Hematopoietic multipotent progenitor cell (in vitro differentiated cells): ENCODE measurements around the gene EXT2. TPM values are rescaled to one million over a fixed set of nuclear protein-coding genes. Genes with fewer than 3 reads are reported as not detected.

ENCODE experiments used
- DNase-seq, 3 donors: peaks; one replicate each; pipeline ENCODE4 v3.0.0-alpha.2; 2011 to 2015; ENCODE audit warnings: low read depth in 2 of 3, low spot score in 2 of 3
- total RNA-seq: library from RNA; depleted of rRNA; stranded (reverse); fragments of >200 nt; gene quantifications from one replicate; pipeline ENCODE4 v1.2.3, GENCODE V29; 2012

EXT2 gene
- total RNA-seq, 1 donor, result 65.2 TPM

DNA sequence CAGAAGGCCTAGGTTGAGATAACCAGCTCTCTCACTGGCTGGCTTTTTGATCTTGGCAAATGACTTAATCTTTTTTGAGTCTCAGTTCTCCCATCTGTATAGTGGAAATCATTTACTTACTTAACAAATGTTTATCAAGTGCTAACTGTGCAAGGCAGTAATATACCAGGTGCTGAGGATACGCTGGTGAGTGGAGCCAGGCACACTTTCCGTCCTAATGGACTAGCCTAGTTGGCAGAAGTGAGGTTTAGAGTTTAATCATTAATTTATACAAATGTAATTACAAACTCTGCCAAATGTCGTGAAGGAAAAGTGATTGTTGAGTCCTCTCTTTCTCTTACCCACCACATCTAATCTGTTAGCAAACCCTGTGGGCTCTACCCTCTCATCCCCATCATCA, 33.3 kb downstream of the EXT2 start:
- DNase-seq, result no peak

GRCh38 chr11:44130751-44131150, 35.3 kb downstream of the EXT2 start:
- no peak for DNase-seq

GRCh38 chr11:44133335-44133946, 38.0 kb downstream of the EXT2 start:
- peak in 1 of 3 donors; percentile 14 for DNase-seq

GRCh38 chr11:44134625-44135024, 39.1 kb downstream of the EXT2 start:
- no peak for DNase-seq

DNA sequence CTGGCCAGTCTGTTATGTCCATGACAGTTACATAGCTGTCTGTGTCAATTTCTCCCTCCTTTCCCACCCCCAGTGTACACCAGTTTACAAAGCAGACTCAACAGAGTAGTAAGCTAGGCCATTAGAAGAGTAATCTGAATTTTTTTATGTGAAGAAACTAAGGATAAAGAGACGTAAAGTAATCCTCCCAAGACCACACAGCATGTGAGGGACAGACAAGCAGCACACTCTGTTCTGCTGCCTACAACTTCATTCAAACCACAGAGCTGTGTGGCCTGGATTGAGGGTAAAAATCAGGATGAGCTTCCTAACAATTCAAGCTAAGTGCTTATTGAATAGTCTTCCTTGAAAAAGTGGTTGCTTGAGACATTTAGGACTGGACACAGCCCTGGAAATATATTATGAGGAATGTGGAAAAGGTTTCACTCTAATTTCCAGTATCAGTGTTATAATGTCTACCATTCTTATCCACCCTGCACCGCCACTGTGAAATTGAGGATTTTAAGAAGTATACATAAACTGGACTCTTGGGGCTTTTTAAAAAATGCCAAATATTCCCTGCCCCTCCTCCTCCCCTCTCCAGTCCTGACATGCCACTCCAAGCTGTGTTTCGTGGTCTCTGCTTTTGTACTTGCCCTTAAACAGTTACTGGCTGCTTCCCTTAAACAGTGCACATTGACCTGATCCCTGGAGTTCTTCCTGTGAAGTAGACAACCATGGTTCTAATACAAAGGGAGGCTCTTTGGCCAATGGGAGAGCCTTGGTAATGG, 40.9 kb downstream of the EXT2 start:
- DNase-seq, result no peak

GRCh38 chr11:44137057-44137456, 41.6 kb downstream of the EXT2 start:
- no peak for DNase-seq

DNA sequence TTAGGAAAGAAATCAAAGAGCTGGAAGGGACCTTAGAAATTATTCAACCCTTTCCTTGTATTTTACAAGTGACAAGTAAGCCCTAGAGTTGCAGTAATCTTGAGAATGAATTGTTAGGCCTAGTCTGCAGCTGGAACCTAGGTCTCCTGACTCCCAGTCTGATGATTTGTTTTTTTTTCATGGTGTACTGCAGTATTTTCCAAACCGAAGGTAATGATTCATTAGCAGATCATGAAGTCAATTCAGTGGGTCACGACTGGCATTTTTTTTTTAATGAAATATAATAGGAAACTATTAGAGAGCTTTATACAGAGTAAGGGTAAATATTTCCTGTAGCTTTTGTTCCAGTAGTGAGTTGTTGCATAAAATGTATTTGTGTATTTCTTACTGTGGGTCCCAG, 42.8 kb downstream of the EXT2 start:
- DNase-seq, result no peak

GRCh38 chr11:44138980-44139379, 43.5 kb downstream of the EXT2 start:
- no peak for DNase-seq

DNA sequence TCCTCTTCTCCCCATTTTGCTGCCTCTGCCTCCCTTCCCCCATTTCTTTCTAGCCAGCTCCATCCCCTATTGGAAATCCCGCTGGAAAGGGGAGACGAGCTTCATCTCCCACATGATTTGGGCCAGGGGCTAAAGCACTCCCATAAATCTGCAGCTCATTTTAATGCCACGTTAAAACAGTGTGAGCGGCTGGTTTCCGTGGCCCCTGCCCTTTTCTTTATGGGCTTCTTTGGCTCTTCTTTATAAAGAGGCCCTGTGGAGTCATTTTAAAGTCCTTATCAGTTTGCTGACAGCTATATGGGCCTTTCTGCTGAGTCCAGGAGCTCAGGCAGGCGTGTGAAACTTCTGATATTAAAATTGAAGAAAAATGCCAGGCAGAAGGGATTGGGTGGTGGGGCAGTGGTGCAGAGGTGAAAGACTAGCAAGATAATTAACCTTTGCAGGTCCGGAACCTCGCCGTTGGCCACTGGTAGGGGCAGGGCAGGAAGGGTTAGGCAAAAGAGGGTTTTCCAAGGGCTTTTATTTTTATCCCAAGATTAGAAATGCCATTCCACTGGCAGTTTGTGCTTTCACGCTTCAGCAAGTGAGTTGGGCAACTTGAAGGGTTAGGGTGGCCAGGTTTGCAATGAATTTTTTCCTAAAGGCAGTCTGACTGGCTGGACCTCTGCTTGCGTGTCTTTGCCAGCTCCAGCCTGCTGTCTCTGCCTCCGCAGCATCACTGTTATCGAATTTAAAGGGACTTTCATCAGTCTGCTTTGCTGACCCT, 44.3 kb downstream of the EXT2 start:
- DNase-seq, result no peak

GRCh38 chr11:44140372-44140771, 44.9 kb downstream of the EXT2 start:
- no peak for DNase-seq

- DNase-seq, result no peak
Measured at GRCh38 chr11:44140805-44141204, 45.3 kb downstream of the EXT2 start.

- DNase-seq, result no peak
Measured at GRCh38 chr11:44143987-44144909, 48.8 kb downstream of the EXT2 start.

DNA sequence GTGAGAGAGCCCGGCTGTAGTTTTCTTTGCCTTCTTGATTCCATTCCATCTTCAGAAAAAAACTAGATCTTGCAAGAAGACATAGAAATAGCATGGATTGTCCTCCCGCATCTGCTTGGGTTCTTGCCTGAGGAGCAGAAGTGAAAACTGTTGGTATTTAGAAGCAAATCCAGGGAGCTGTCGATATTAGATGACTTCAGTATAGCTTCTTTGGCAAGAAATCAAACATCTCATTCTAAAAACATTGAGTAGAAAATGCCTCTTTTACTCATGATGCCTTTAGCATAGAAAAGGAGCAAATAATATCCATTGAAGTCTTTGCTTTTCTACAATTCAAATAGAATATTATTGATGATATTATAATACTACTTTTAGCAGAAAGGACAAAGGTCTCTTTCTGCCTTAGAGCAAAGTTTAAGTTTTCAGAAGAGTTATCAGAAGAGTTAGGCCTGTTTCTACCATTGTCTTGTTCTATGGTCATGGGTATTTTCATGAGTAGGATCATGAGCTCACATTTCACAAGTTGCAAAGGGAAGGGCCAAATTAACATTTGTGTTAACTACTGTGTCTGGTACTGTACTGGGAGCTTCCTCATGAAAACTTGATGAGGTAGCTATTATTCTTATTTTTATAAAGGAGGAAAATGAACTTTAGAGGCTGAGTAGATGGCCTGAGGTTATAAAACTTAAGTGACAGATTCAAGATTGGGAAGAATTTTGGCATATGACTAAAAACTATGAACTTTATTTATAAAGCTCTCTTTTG, 49.7 kb downstream of the EXT2 start:
- no peak for DNase-seq

DNA sequence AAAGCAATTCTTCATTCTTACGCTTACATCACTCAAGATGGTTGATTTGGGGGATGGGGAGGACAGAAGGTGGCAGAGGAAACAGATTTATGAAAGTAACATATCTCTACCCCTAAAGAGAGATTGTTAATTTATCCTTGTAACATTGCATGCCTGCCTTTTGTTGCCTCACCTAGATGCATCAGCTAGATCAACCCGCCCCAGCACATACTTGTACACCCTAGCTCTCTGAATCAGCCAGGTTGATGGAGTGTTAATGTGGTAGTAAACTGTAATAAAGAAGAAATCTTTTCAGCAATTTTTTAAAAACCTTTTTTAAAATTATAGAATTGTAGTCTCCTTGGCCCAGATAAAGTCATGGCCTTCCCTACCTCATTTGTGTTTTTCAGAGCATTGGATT, 51.5 kb downstream of the EXT2 start:
- no peak for DNase-seq

DNA sequence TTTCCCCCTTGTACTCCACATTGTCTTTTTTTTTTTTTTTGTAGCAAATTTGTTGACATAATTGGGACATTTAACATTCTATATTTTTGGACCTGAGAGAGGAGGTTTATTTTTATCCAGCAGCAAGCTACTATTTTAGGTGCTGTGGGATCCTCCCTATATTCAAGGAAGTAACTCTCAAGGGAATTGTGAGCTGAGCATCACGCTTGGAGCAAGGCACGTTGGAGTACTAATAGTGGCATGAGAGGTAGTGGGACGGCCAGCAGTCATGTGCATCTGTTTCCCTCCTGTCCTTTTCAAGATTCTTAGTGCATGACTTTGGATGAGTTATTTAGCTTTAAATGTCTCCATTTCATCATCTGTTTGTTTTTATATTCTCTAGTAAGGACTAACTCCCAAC, 52.3 kb downstream of the EXT2 start:
- no peak for DNase-seq

- DNase-seq, result no peak
Measured at GRCh38 chr11:44149651-44150050, 54.2 kb downstream of the EXT2 start.

- no peak for DNase-seq
Measured at GRCh38 chr11:44150401-44150800, 54.9 kb downstream of the EXT2 start.

- no peak for DNase-seq
Measured at GRCh38 chr11:44157019-44157418, 61.5 kb downstream of the EXT2 start.

DNA sequence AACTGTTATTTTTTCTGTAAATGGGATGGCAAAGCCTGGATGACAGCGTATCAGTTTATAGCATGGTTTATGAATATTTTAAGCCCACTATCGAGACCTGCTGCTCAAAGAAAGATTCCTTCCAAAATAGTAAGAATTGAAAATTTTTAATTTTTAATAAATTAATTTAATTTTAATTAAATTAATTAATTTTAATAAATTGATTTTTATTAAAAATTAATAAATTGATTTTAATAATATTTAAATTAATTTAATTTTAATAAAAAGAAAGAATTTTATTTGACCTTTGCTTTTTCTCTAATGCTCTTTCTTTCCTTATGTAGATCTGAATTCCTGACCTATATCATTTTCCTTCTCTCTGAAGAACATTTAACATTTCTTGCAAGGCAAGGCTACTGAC, 62.9 kb downstream of the EXT2 start:
- no peak for DNase-seq
